ENCODE measurements around the gene LGI2. TPM values are rescaled to one million over a fixed set of nuclear protein-coding genes. Genes with fewer than 3 reads are reported as not detected.

LGI2 gene
- total RNA-seq, 1 experiment from 2014 or later = 1.4 TPM

GRCh38 chr4:24991015-24991414, 39.7 kb downstream of the LGI2 start:
- H3K4me2 ChIP-seq (ENCODE audit: insufficient read depth, insufficient read length, low read length) = no peak overlapping the region
- H3K23me2 ChIP-seq (ENCODE audit: insufficient read length, low read depth, low read length, poor library complexity, severe bottlenecking) = no peaks in the 10 kb centered on the region
- no peak overlapping the region for H2BK120ac ChIP-seq (ENCODE audit: low read depth, low read length, poor library complexity, severe bottlenecking)
- H4K91ac ChIP-seq (ENCODE audit: insufficient read length, low read depth, low read length) = no peak overlapping the region
- H2BK12ac ChIP-seq (ENCODE audit: insufficient read length, low read depth, low read length) = no peak overlapping the region
- WGBS (ENCODE audit: extremely low coverage, insufficient read length, low lambda C conversion rate) = no CpG with 5 or more reads among the region's 3 CpGs
- no peak overlapping the region for H2BK15ac ChIP-seq (ENCODE audit: low read depth, low read length)
- H3K18ac ChIP-seq (ENCODE audit: insufficient read length, low read depth, low read length) = no peak overlapping the region
- no peak overlapping the region for H2BK20ac ChIP-seq (ENCODE audit: low read depth, low read length, poor library complexity, severe bottlenecking)
- Mint-ChIP-seq H3K4me3 (no peak overlapping the region), H3K4me1 (peaks cover 9% of the 10 kb centered on the region in 2 experiments), H3K27me3 (ENCODE audit: low read depth) (peaks cover 2% of the 10 kb centered on the region; the same call in 1 of the 2 replicates), H3K36me3 (ENCODE audit: insufficient read depth in 1 of 3, low read depth in 3 of 3) (peaks cover 0 to 4% (median 0%) of the 10 kb centered on the region in 3 experiments; a peak in 1 of 7 replicates), H3K9me3 (peaks cover 0 to 14% of the 10 kb centered on the region in 2 experiments; a peak in 3 of 5 replicates), H3K27ac (no peak overlapping the region)
- no peaks in the 10 kb centered on the region for H3K9me3 ChIP-seq (ENCODE audit: control insufficient read depth, low read depth, low read length)
- H3K4me1 ChIP-seq (ENCODE audit: insufficient read depth, low read length) = no peaks in the 10 kb centered on the region
- no peak for TF ChIP-seq CTCF (conservative IDR thresholded peaks at IDR 0.05)
- H3K79me2 ChIP-seq (ENCODE audit: insufficient read depth, low read length) = no peaks in the 10 kb centered on the region
- no peak overlapping the region for H3K56ac ChIP-seq (ENCODE audit: insufficient read length, low read depth, low read length)
- no peak overlapping the region for H2AK5ac ChIP-seq (ENCODE audit: insufficient read length, low read length)
- H4K5ac ChIP-seq (ENCODE audit: insufficient read length, low read depth, low read length) = no peak overlapping the region
- H3K27ac ChIP-seq (ENCODE audit: insufficient read length, low read depth, low read length) = no peak overlapping the region
- H3K23ac ChIP-seq (ENCODE audit: insufficient read length, low read depth, low read length) = no peak overlapping the region
- no peaks in the 10 kb centered on the region for H4K20me1 ChIP-seq (ENCODE audit: control insufficient read depth, insufficient read depth, insufficient read length)
- H2BK5ac ChIP-seq (ENCODE audit: insufficient read length, low read length) = no peak overlapping the region
- H3K79me1 ChIP-seq (ENCODE audit: insufficient read depth, low read depth, low read length, poor library complexity, severe bottlenecking) = no peaks in the 10 kb centered on the region
- H3K14ac ChIP-seq (ENCODE audit: insufficient read depth, low read length) = no peak overlapping the region
- no peak overlapping the region for H4K8ac ChIP-seq (replicated peaks; ENCODE audit: insufficient read length, low read depth, low read length)
- H3K9ac ChIP-seq (ENCODE audit: extremely low read depth, insufficient read length, low read length) = no peak overlapping the region
- no peak overlapping the region for H3T11ph ChIP-seq (ENCODE audit: low read length)
- H3K27me3 ChIP-seq (ENCODE audit: insufficient read depth, low read length) = no peaks in the 10 kb centered on the region
- no peak overlapping the region for H3K4ac ChIP-seq (ENCODE audit: low read depth, low read length)
- no peak for DNase-seq
- H2AFZ ChIP-seq (ENCODE audit: low read length) = no peak overlapping the region
